Cardiac muscle cell (in vitro differentiated cells and primary cell): Measurements from ENCODE around the gene RFTN1. TPM values are rescaled to one million over a fixed set of nuclear protein-coding genes. Genes with fewer than 3 reads are reported as not detected.

Experiments
- DNase-seq, 2 donors: peaks; one replicate each; pipeline versions ENCODE4 v3.0.0 to v3.0.0-alpha.2; 2010 to 2017; ENCODE audit warnings: low read depth in 1 of 2, low spot score in 1 of 2
- H3K27ac ChIP-seq: fragments of 200-600 bp; sonication (generic); 2 replicates; pipeline ENCODE4 v1.5.1; 2016
- H3K27me3 ChIP-seq: fragments of 200-600 bp; sonication (generic); 2 replicates; pipeline ENCODE4 v1.6.0; 2016; ENCODE audit warnings: control low read depth
- H3K36me3 ChIP-seq: fragments of 200-600 bp; sonication (generic); 2 replicates; pipeline ENCODE4 v1.5.1; 2016; ENCODE audit warnings: control low read depth
- H3K4me1 ChIP-seq: fragments of 200-600 bp; sonication (generic); 2 replicates; pipeline ENCODE4 v1.8.1; 2017; ENCODE audit warnings: low read depth, mild to moderate bottlenecking, mixed run types
- H3K4me3 ChIP-seq: fragments of 200-600 bp; sonication (generic); 2 replicates; pipeline ENCODE4 v1.5.1; 2016; ENCODE audit warnings: mild to moderate bottlenecking
- H3K9me3 ChIP-seq: fragments of 200-600 bp; sonication (generic); 2 replicates; pipeline ENCODE4 v1.5.1; 2017; ENCODE audit warnings: low read depth, mild to moderate bottlenecking, control low read depth
- CTCF ChIP-seq: IDR thresholded peaks from 2 replicates; pipeline ENCODE4 v1.5.1; 2012; ENCODE audit warnings: low read depth, mild to moderate bottlenecking, low read length
- polyA plus RNA-seq: library from polyadenylated mRNA; unstranded; fragments of >200 nt; fragmentation: Nextera tagmentation; extraction: Ambion mirVana; gene quantifications from 2 replicates; pipeline ENCODE4 v1.2.1, GENCODE V29; 2016
- total RNA-seq: library from RNA; depleted of rRNA; stranded (reverse); fragments of >200 nt; gene quantifications from 2 replicates; pipeline ENCODE4 v1.2.3, GENCODE V29; 2016

RFTN1 gene
- total RNA-seq = 42.4 and 50.8 TPM in 2 replicates
- 30.6 and 46.1 TPM in 2 replicates for polyA plus RNA-seq

GRCh38 chr3:16513141-16514020 is at the start of gene RFTN1:
Gene RFTN1, minus strand, starts transcription at chr3:16513699. Its CDS starts 19,830 bp downstream, at chr3:16493869.
- peak; percentile 64 to 72 for DNase-seq
- Histone ChIP-seq H3K27ac (no peak within 1 kb of the TSS), H3K27me3 (no peaks in the 10 kb centered on the region)

DNA sequence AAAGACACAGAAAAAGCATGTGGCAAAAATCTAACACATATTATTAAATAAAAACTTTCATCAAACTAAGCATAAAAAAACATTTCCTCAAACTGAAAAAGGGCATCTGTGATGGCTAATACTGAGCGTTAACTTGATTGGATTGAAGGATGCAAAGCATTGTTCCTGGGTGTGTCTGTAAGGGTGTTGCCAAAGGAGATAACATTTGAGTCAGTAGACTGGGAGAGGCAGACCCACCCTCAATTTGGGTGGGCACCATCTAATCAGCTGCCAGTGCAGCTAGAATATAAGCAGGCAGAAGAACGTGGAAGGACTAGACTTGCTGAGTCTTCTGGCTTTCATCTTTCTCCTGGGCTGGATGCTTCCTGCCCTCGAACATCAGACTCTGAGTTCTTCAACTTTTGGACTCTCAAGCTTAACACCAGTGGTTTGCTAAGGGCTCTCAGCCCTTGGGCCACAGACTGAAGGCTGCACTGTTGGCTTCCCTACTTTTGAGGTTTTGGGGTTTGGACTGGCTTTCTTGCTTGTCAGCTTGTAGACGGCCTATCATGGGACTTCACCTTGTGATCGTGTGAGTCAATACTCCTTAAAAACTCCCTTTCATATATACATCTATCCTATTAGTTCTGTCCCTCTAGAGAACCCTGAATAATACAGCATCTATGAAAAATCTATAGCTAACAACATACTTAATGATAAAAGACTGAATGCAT is 46.3 kb upstream of the RFTN1 start:
- no peak overlapping the region for H3K27ac ChIP-seq
- H3K27me3 ChIP-seq = no peaks in the 10 kb centered on the region
- no peak for TF ChIP-seq CTCF
- DNase-seq = no peak
- no peaks in the 10 kb centered on the region for H3K9me3 ChIP-seq
- no peak overlapping the region for H3K4me3 ChIP-seq
- no peaks in the 10 kb centered on the region for H3K4me1 ChIP-seq
- H3K36me3 ChIP-seq = no peaks in the 10 kb centered on the region

More at GRCh38 chr3:16513141-16514020, at the start of gene RFTN1:
- no peak for TF ChIP-seq CTCF
- no peaks in the 10 kb centered on the region for H3K36me3 ChIP-seq
- no peaks in the 10 kb centered on the region for H3K9me3 ChIP-seq
- H3K4me1 ChIP-seq = peaks cover 36% of the 10 kb centered on the region
- peak within 1 kb of the TSS; percentile 87 for H3K4me3 ChIP-seq

DNA sequence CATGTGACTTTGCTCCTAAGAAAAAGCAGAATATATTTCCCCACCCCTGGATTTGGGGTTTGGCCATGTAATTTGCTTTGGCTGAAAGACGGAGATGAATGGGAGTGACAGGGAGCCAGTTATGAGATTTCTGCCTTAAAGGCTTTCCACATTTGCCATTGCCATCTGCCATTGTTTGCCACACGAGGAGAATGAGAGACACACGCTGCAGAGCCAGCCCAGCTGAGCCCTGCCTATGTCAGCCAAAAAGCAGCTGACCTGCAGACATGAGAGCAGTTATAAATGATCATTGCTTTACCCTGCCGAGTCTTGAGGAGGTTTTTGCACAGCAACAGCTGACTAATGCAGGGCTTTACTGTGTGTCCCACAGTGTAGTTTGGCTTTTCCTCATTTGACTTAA is 40.6 kb upstream of the RFTN1 start:
- Histone ChIP-seq H3K36me3 (no peaks in the 10 kb centered on the region), H3K27ac (no peak overlapping the region), H3K9me3 (no peaks in the 10 kb centered on the region), H3K4me1 (peaks cover 6% of the 10 kb centered on the region), H3K27me3 (no peaks in the 10 kb centered on the region), H3K4me3 (no peak overlapping the region)
- no peak for TF ChIP-seq CTCF
- no peak for DNase-seq

- Histone ChIP-seq H3K4me3 (no peak overlapping the region), H3K36me3 (no peaks in the 10 kb centered on the region), H3K4me1 (peaks cover 6% of the 10 kb centered on the region), H3K9me3 (no peaks in the 10 kb centered on the region), H3K27me3 (no peaks in the 10 kb centered on the region), H3K27ac (no peak overlapping the region)
- TF ChIP-seq CTCF = no peak
- no peak for DNase-seq
Observed at GRCh38 chr3:16552757-16553156, 39.3 kb upstream of the RFTN1 start.

DNA sequence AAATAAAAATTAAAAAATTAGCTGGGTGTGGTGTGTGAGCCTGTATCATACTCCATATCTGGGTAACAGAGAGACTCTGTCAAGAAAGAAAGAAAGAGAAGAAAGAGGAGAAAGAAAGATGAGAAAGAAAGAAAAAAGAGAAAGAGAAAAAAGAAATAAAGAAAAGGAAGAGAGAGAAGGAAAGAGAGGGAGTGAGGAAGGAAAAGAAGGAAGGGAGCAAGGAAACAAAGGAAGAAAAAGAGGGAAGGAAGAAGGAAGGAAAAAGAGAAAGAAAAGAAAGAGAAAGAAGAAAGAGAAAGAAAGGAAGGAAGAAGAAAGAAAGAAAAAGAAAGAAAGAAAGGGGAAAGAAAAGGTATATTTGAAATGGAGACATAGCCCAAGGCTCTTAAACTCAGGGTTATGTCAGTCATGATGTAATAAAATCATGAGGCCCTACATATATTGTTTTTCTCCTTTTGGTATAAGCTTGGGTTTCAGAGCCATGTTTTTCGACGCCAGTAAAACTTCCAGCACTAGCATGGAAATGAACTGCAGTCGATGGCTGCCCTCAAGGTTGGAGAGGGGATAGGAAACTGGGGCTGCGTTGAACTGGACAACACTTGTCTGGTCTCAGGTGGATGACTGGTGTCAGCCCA is 38.0 kb upstream of the RFTN1 start:
- Histone ChIP-seq H3K27ac (no peak overlapping the region), H3K4me3 (no peak overlapping the region), H3K27me3 (no peaks in the 10 kb centered on the region), H3K4me1 (peaks cover 6% of the 10 kb centered on the region), H3K36me3 (no peaks in the 10 kb centered on the region), H3K9me3 (no peaks in the 10 kb centered on the region)
- TF ChIP-seq CTCF = no peak
- DNase-seq = no peak
